ENCODE data around the gene GYS1. TPM values are rescaled to one million over a fixed set of nuclear protein-coding genes. Genes with fewer than 3 reads are reported as not detected.

The GYS1 gene
- total RNA-seq, 1 donor from 2014 or later: 24.8 TPM

DNA sequence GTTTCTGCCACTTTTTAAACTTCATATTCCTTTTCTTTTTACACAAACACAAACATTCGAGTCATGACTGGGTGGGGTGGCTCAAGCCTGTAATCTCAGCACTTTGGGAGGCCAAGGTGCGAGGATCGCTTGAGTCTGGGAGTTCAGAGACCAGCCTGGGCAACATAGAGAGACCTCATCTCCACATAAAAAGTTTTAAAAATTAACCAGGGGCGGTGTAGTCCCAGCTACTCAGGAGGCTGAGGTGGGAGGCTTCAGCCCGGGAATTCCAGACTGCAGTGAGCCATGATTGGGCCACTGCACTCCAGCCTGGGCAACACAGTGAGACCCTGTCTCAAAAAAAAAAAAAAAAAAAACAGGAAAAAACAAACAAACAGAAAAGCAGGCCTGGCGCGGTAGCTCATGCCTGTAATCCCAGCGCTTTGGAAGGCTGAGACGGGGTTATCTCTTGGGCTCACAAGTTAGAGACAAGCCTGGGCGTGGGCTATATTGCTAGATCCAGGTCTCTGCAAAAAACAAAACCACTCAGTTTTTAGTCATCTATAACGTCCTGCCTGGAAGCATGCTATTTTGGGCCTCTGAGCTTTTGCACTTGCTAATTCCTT lies 39.0 kb downstream of the GYS1 start:
- TF ChIP-seq, protein P1, sequence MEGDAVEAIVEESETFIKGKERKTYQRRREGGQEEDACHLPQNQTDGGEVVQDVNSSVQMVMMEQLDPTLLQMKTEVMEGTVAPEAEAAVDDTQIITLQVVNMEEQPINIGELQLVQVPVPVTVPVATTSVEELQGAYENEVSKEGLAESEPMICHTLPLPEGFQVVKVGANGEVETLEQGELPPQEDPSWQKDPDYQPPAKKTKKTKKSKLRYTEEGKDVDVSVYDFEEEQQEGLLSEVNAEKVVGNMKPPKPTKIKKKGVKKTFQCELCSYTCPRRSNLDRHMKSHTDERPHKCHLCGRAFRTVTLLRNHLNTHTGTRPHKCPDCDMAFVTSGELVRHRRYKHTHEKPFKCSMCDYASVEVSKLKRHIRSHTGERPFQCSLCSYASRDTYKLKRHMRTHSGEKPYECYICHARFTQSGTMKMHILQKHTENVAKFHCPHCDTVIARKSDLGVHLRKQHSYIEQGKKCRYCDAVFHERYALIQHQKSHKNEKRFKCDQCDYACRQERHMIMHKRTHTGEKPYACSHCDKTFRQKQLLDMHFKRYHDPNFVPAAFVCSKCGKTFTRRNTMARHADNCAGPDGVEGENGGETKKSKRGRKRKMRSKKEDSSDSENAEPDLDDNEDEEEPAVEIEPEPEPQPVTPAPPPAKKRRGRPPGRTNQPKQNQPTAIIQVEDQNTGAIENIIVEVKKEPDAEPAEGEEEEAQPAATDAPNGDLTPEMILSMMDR (IDR thresholded peaks at IDR 0.05; ENCODE audit: insufficient read depth, low read length, poor library complexity, severe bottlenecking): no peak
- no peak for DNase-seq (ENCODE audit: low read depth)
- H3K4me3 ChIP-seq (ENCODE audit: low read depth, low read length): peak overlapping the region; percentile 88
- H3K27me3 ChIP-seq (ENCODE audit: control insufficient read depth, insufficient read depth, low read length): no peaks in the 10 kb centered on the region
- H3K36me3 ChIP-seq (ENCODE audit: control insufficient read depth, insufficient read depth, low read length): peaks cover 2% of the 10 kb centered on the region

DNA sequence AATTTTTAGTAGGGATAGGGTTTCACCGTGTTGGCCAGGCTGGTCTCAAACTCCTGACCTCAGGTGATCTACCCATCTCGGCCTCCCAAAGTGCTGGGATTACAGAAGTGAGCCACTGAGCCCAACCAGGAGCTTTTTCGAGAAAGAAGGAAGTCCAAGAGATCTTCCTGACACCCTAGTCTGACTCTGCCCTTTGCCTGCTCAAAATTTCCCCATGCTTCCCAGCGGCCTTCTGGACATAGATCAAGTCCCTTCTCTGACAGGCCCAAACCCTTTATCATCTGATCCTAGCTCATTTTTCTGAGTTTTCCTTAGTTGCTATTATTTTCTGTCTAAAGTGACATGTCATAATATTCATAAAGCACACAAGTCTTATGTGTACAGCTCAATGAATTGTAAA lies 40.0 kb downstream of the GYS1 start:
- H3K36me3 ChIP-seq (ENCODE audit: control insufficient read depth, insufficient read depth, low read length): peaks cover 2% of the 10 kb centered on the region
- H3K27me3 ChIP-seq (ENCODE audit: control insufficient read depth, insufficient read depth, low read length): no peaks in the 10 kb centered on the region
- no peak for DNase-seq (ENCODE audit: low read depth)
- TF ChIP-seq, protein P1 (IDR thresholded peaks at IDR 0.05; ENCODE audit: insufficient read depth, low read length, poor library complexity, severe bottlenecking): no peak
- no peak overlapping the region for H3K4me3 ChIP-seq (ENCODE audit: low read depth, low read length)

DNA sequence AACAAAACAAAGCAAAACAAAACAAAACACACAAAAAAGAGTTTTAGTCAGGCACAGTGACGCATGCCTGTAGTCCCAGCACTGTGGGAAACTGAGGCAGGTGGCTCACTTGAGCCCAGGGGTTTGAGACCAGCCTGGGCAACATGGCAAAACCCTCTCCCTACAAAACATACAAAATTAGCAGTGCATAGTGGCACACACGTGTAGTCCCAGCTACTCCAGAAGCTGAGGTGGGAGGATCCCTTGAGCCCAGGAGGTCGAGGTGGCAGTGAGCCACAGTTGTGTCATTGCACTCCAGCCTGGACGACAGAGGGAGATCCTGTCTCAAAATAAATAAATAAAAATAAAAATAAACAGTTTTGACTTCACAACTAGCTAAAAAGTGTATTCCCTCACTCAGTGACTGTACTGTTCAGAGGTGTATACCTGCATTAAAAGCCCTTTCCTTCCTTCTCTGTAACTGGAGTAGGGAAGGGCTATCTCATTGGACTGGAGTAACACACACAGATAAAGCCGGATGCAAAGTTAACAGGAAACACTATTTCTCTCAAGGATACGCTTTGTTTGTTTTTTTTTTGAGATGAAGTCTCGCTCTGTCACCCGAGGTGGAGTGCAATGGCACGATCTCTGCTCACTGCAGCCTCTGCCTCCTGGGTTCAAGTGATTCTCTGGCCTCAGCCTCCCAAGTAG lies 42.1 kb downstream of the GYS1 start:
- Histone ChIP-seq H3K27me3 (ENCODE audit: control insufficient read depth, insufficient read depth, low read length) (no peaks in the 10 kb centered on the region), H3K36me3 (ENCODE audit: control insufficient read depth, insufficient read depth, low read length) (no peaks in the 10 kb centered on the region), H3K4me3 (ENCODE audit: low read depth, low read length) (no peak overlapping the region)
- DNase-seq (ENCODE audit: low read depth): no peak
- TF ChIP-seq, protein P1 (IDR thresholded peaks at IDR 0.05; ENCODE audit: insufficient read depth, low read length, poor library complexity, severe bottlenecking): no peak

DNA sequence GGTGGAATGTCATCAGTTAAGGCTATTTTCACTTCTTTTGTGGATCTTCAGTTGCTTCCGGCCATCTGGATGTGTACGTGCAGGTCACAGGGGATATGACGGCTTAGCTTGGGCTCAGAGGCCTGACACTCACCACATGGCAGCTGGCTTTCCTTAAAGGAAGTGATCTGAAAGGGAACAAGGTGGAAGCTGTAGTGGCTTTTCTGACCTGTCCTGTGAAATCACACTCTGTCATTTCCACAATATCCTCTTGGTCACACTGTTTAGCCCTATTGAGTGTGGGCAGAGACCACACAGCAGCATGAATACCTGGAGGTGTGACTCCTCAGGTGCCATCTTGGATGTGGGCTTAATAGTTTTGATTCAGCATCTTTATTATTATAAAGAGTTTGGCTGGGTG lies 43.0 kb downstream of the GYS1 start:
- TF ChIP-seq, protein P1 (IDR thresholded peaks at IDR 0.05; ENCODE audit: insufficient read depth, low read length, poor library complexity, severe bottlenecking): no peak
- H3K36me3 ChIP-seq (ENCODE audit: control insufficient read depth, insufficient read depth, low read length): no peaks in the 10 kb centered on the region
- H3K27me3 ChIP-seq (ENCODE audit: control insufficient read depth, insufficient read depth, low read length): no peaks in the 10 kb centered on the region
- no peak overlapping the region for H3K4me3 ChIP-seq (ENCODE audit: low read depth, low read length)
- DNase-seq (ENCODE audit: low read depth): no peak

DNA sequence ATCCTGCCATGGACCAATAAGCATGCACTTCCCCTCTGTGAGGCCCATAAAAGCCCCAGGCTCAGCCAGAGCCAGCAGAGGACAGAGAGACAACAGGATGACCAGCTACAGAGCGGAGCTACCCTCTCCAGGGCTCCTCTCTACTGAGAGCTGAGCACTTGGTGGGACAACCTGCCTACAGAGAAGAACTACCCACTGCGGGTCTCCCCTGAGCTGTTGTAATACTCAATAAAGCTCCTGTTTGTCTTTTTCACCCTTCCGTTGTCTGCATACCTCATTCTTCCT lies 45.9 kb downstream of the GYS1 start:
- no peak for DNase-seq (ENCODE audit: low read depth)
- Histone ChIP-seq H3K27me3 (ENCODE audit: control insufficient read depth, insufficient read depth, low read length) (no peaks in the 10 kb centered on the region), H3K4me3 (ENCODE audit: low read depth, low read length) (no peak overlapping the region), H3K36me3 (ENCODE audit: control insufficient read depth, insufficient read depth, low read length) (no peaks in the 10 kb centered on the region)
- TF ChIP-seq, protein P1 (IDR thresholded peaks at IDR 0.05; ENCODE audit: insufficient read depth, low read length, poor library complexity, severe bottlenecking): no peak

Measured in kidney epithelial cell (primary cell).